ENCODE results near the gene WDR33.
A peak's percentile ranks its signal among the peaks of the same experiment; 100 is the strongest.
"Not testable (repeated sequence)": the region's sequence is repeated elsewhere in the genome, so short reads cannot be mapped to it uniquely, and the experiment has no call there.

The WDR33 gene

GRCh38 chr2:127810619-127811396, at the start of gene WDR33:
WDR33 (minus strand) TSS chr2:127811171; CDS start chr2:127770981, 40,190 bp downstream.
- peak; percentile 93 for DNase-seq

GRCh38 chr2:127860130-127860529, 49.2 kb upstream of the WDR33 start:
- no peak for DNase-seq

- DNase-seq: peak; percentile 26
Measured at GRCh38 chr2:127859712-127860085, 48.7 kb upstream of the WDR33 start.

GRCh38 chr2:127857265-127857808, 46.4 kb upstream of the WDR33 start:
- DNase-seq: peak; percentile 9

GRCh38 chr2:127853671-127854070, 42.7 kb upstream of the WDR33 start:
- no peak for DNase-seq

- no peak for DNase-seq
Measured at GRCh38 chr2:127852388-127852787, 41.4 kb upstream of the WDR33 start.

- DNase-seq: no peak
Measured at GRCh38 chr2:127847931-127848330, 37.0 kb upstream of the WDR33 start.

- DNase-seq: no peak
Measured at GRCh38 chr2:127844973-127845372, 34.0 kb upstream of the WDR33 start.

GRCh38 chr2:127843677-127844076, 32.7 kb upstream of the WDR33 start:
- no peak for DNase-seq

- no peak for DNase-seq
Measured at GRCh38 chr2:127841466-127842178, 30.7 kb upstream of the WDR33 start.

GRCh38 chr2:127840893-127841292, 29.9 kb upstream of the WDR33 start:
- DNase-seq: no peak

- no peak for DNase-seq
Measured at GRCh38 chr2:127834951-127835350, 24.0 kb upstream of the WDR33 start.

- DNase-seq: peak; percentile 76
Measured at GRCh38 chr2:127829845-127830246, 18.9 kb upstream of the WDR33 start.

GRCh38 chr2:127826708-127827107, 15.7 kb upstream of the WDR33 start:
- DNase-seq: not testable (repeated sequence)

GRCh38 chr2:127826047-127826446, 15.1 kb upstream of the WDR33 start:
- DNase-seq: no peak

- DNase-seq: no peak
Measured at GRCh38 chr2:127820080-127820668, 9.2 kb upstream of the WDR33 start.

GRCh38 chr2:127818794-127819425, 7.9 kb upstream of the WDR33 start:
- DNase-seq: no peak

GRCh38 chr2:127818241-127818640, 7.3 kb upstream of the WDR33 start:
- DNase-seq: no peak

- no peak for DNase-seq
Measured at GRCh38 chr2:127814677-127815076, 3.7 kb upstream of the WDR33 start.

GRCh38 chr2:127812441-127812840, 1.5 kb upstream of the WDR33 start:
- not testable (repeated sequence) for DNase-seq

- DNase-seq: no peak
Measured at GRCh38 chr2:127811397-127812321, 688 bp upstream of the WDR33 start.

GRCh38 chr2:127810156-127810618, 784 bp downstream of the WDR33 start:
- no peak for DNase-seq

Measured in NCI-H510A (cell line).